Heart left ventricle (tissue), 13 donors: ENCODE data around the gene STX10.

Experiments used
- POLR2A ChIP-seq, 2 donors: fragments of 450-650 bp; IDR thresholded peaks; one replicate each; pipeline ENCODE4 v1.6.1; 2017; ENCODE audit warnings: antibody characterized with exemption in 2 of 2, mild to moderate bottlenecking in 2 of 2, moderate library complexity in 2 of 2
- TF ChIP-seq, protein P1 (sequence below), 12 donors: fragments of 200-600 bp; sonication (generic) in 4 of 12; IDR thresholded peaks; one replicate each; pipeline versions ENCODE4 v1.5.0 to v1.8.0; 2018 to 2022; ENCODE audit warnings: antibody characterized with exemption in 12 of 12, mild to moderate bottlenecking in 5 of 12
- donor health status: ischemic (EF 13 %, LVEDD 7.1; RV severe dilation, severe dysfunction).
- donor health status: DM: no; HTN: yes; CAD: no.
- donor health status: DM: no; HTN: no; CAD: no.
- donor health status: ischemic (EF 25% LVEDD 6.9; RV normal size, moderate dysfunction).
- donor health status: ischemic (EF 25% LVEDD 5.7; RV mildly dilated, moderate dysfunction).
- donor health status: ischemic (EF 35%, LVEDD 5.7; RV mildly dilated, moderate dysfunction).
- donor health status: nonischemic (EF 11% LVEDD 7.7; RV severe dilation, severe dysfunction).
- donor health status: DM: yes; HTN: yes; CAD: no.
- donor health status: PGD.
- donor health status: ischemic (EF 29% LVEDD 5.4; RV normal size, mild dysfunction).
- donor health status: nonischemic (EF 23%, LVEDD 6.1; RV moderate dilation, normal function).

DNA sequence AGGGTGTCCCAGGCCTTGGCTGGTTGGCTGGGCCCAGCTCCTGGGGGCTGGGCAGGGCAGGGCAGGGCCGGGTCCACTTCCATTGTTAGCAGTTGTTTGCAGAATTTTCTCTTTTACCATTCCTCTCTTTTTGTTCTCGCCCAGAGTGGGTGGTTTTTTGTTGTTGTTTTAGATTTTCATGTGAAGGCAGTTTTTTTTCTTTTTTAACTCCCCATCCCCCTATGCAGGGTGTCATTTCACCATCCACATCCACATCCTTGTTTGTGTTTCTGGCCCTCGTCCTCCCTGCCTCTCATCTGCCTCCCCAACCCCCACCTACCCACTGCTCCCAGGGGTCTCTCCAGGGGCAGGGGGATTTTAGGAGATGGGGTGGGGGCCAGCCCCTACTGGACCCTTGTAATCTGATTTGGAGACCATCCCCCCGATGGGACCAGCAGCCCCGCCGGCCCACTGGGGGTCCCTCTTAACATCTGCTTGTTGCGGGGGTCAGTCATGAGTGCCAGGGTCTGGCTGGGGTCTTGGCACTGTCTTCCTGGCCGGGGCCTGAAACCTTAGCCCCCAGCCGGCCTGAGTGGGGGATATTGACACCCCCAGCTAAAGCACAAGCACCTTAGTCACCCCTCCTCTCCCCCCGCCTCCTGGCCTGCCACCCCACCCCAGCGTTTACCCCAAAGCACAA, 10.4 kb downstream of the STX10 start:
- TF ChIP-seq, protein P1, sequence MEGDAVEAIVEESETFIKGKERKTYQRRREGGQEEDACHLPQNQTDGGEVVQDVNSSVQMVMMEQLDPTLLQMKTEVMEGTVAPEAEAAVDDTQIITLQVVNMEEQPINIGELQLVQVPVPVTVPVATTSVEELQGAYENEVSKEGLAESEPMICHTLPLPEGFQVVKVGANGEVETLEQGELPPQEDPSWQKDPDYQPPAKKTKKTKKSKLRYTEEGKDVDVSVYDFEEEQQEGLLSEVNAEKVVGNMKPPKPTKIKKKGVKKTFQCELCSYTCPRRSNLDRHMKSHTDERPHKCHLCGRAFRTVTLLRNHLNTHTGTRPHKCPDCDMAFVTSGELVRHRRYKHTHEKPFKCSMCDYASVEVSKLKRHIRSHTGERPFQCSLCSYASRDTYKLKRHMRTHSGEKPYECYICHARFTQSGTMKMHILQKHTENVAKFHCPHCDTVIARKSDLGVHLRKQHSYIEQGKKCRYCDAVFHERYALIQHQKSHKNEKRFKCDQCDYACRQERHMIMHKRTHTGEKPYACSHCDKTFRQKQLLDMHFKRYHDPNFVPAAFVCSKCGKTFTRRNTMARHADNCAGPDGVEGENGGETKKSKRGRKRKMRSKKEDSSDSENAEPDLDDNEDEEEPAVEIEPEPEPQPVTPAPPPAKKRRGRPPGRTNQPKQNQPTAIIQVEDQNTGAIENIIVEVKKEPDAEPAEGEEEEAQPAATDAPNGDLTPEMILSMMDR (IDR thresholded peaks at IDR 0.05) = no peak
- TF ChIP-seq POLR2A (IDR thresholded peaks at IDR 0.05) = no peak
